IMR-90 (cell line): ENCODE results near the gene SDC3. TPM values are rescaled to one million over a fixed set of nuclear protein-coding genes. Genes with fewer than 3 reads are reported as not detected.

ENCODE experiments used
- ATAC-seq: fragments of 200-7000 bp; cut with Tn5 transposase; 2 replicates; pipeline ENCODE4 v1.9.1; 2020; ENCODE audit warnings: low read depth, mild to moderate bottlenecking, moderate library complexity
- BruUV-seq: library from RNA; stranded (reverse); fragments of 400-500 nt; replicated peaks from 2 replicates; lab custom pipeline; 2021; lab: Mats Ljungman, UMichigan
- CTCF ChIA-PET: fragments of 300-600 bp; formaldehyde crosslinking; extraction: SDS; loops from one replicate; lab custom pipeline; 2021; ENCODE audit warnings: antibody characterized with exemption; lab: Yijun Ruan, JAX
- POLR2A ChIA-PET: fragments of 300-600 bp; sonication (Branson Sonifier 250); formaldehyde crosslinking; loops from one replicate; lab custom pipeline; 2022; ENCODE audit warnings: antibody characterized with exemption; ENCODE audit not compliant: unreplicated experiment; lab: Charles Lee
- DNase-seq: peaks from one replicate; pipeline ENCODE4 v3.0.0; 2013
- H2AFZ ChIP-seq: replicated peaks from 2 replicates; pipeline ENCODE3; 2013; ENCODE audit warnings: low read length, mild to moderate bottlenecking; ENCODE audit not compliant: poor library complexity
- H2AK5ac ChIP-seq: 2 replicates; pipeline ENCODE4 v1.6.1; 2013; ENCODE audit warnings: low read depth, low read length, inconsistent platforms
- H2AK9ac ChIP-seq: replicated peaks from 2 replicates; pipeline ENCODE3; 2013; ENCODE audit warnings: mild to moderate bottlenecking, low read depth, low read length, moderate library complexity; ENCODE audit not compliant: poor library complexity
- H2BK120ac ChIP-seq: 2 replicates; pipeline ENCODE4 v1.6.1; 2013; ENCODE audit warnings: low read depth, low read length, inconsistent platforms
- H2BK15ac ChIP-seq: 3 replicates; pipeline ENCODE4 v1.6.1; 2013; ENCODE audit warnings: low read depth, low read length, inconsistent platforms
- H2BK20ac ChIP-seq: 2 replicates; pipeline ENCODE4 v1.6.1; 2013; ENCODE audit warnings: low read depth, mild to moderate bottlenecking, inconsistent platforms, low read length, moderate library complexity
- H2BK5ac ChIP-seq: 2 replicates; pipeline ENCODE4 v1.6.1; 2013; ENCODE audit warnings: mild to moderate bottlenecking, low read depth, low read length, inconsistent platforms; ENCODE audit not compliant: poor library complexity, severe bottlenecking
- H3K14ac ChIP-seq: replicated peaks from 2 replicates; pipeline ENCODE4 v1.6.1; 2013; ENCODE audit warnings: low read depth, low read length, inconsistent platforms
- H3K18ac ChIP-seq: 2 replicates; pipeline ENCODE4 v1.6.1; 2013; ENCODE audit warnings: low read depth, low read length, control low read depth
- H3K23ac ChIP-seq: 2 replicates; pipeline ENCODE4 v1.6.1; 2013; ENCODE audit warnings: low read depth, low read length, inconsistent platforms
- H3K27ac ChIP-seq: 2 replicates; pipeline ENCODE4 v1.5.1; 2013; ENCODE audit warnings: mild to moderate bottlenecking, control low read depth, low read length; ENCODE audit not compliant: insufficient read depth
- H3K27me3 ChIP-seq: 2 replicates; pipeline ENCODE4 v1.6.1; 2013; ENCODE audit warnings: low read length; ENCODE audit not compliant: control insufficient read depth, insufficient read depth
- H3K36me3 ChIP-seq: 2 replicates; pipeline ENCODE4 v1.6.1; 2013; ENCODE audit warnings: low read length, mixed read lengths; ENCODE audit not compliant: control insufficient read depth, insufficient read depth
- H3K4ac ChIP-seq: 2 replicates; pipeline ENCODE4 v1.6.1; 2013; ENCODE audit warnings: low read depth, low read length, inconsistent platforms
- H3K4me1 ChIP-seq: 2 replicates; pipeline ENCODE4 v1.6.1; 2013; ENCODE audit warnings: low read length, mixed read lengths; ENCODE audit not compliant: control insufficient read depth, insufficient read depth
- H3K4me2 ChIP-seq: 2 replicates; pipeline ENCODE4 v1.6.1; 2013; ENCODE audit warnings: low read depth, mild to moderate bottlenecking, control low read depth, low read length, moderate library complexity
- H3K4me3 ChIP-seq: 2 replicates; pipeline ENCODE4 v1.5.1; 2013; ENCODE audit warnings: low read depth, mild to moderate bottlenecking, control low read depth, low read length, moderate library complexity; ENCODE audit not compliant: insufficient read depth
- H3K56ac ChIP-seq: 2 replicates; pipeline ENCODE4 v1.6.1; 2013; ENCODE audit warnings: low read length, inconsistent platforms; ENCODE audit not compliant: insufficient read depth; ENCODE audit errors: extremely low read depth
- H3K79me1 ChIP-seq, 2 experiments: 2 replicates each; pipeline ENCODE4 v1.6.1; 2013; ENCODE audit warnings: low read length in 2 of 2, inconsistent platforms in 1 of 2, low read depth in 1 of 2
- H3K9ac ChIP-seq: 2 replicates; pipeline ENCODE4 v1.6.1; 2013; ENCODE audit warnings: low read depth, low read length, control low read depth
- H3K9me1 ChIP-seq: 2 replicates; pipeline ENCODE4 v1.6.1; 2013; ENCODE audit warnings: low read length, inconsistent platforms; ENCODE audit not compliant: insufficient read depth
- H3K9me3 ChIP-seq: 2 replicates; pipeline ENCODE4 v1.6.1; 2013; ENCODE audit warnings: low read length; ENCODE audit not compliant: control insufficient read depth, insufficient read depth
- H4K20me1 ChIP-seq: 2 replicates; pipeline ENCODE4 v1.6.1; 2013; ENCODE audit warnings: low read length, inconsistent platforms; ENCODE audit not compliant: insufficient read depth
- H4K5ac ChIP-seq: 2 replicates; pipeline ENCODE4 v1.6.1; 2013; ENCODE audit warnings: mild to moderate bottlenecking, low read depth, low read length, control low read depth
- H4K8ac ChIP-seq, 2 experiments: 2 replicates each; pipeline ENCODE4 v1.6.1; 2013; ENCODE audit warnings: low read depth in 2 of 2, low read length in 2 of 2, control low read depth in 1 of 2, inconsistent platforms in 1 of 2
- H4K91ac ChIP-seq: 2 replicates; pipeline ENCODE4 v1.6.1; 2013; ENCODE audit warnings: low read depth, low read length, inconsistent platforms; ENCODE audit not compliant: insufficient read depth
- BHLHE40 ChIP-seq: fragments of 150-350 bp; IDR thresholded peaks from 2 replicates; pipeline ENCODE4 v1.6.1; 2016; ENCODE audit warnings: mild to moderate bottlenecking, low read depth, low read length
- CEBPB ChIP-seq: IDR thresholded peaks from 2 replicates; pipeline ENCODE4 v1.6.1; 2012; ENCODE audit warnings: low read depth, low read length, improper control_type of control experiment
- CHD1 ChIP-seq: IDR thresholded peaks from 2 replicates; pipeline ENCODE4 v1.6.1; 2012; ENCODE audit warnings: low read depth, low read length, improper control_type of control experiment
- CTCF ChIP-seq: conservative IDR thresholded peaks from 2 replicates; pipeline ENCODE4 v1.5.1; 2012; ENCODE audit warnings: mild to moderate bottlenecking, low read depth, low read length, improper control_type of control experiment
- ELK1 ChIP-seq: fragments of 150-350 bp; IDR thresholded peaks from 2 replicates; pipeline ENCODE4 v1.6.1; 2016; ENCODE audit warnings: low read depth, mild to moderate bottlenecking, low read length, moderate library complexity, borderline replicate concordance
- FOS ChIP-seq: fragments of 150-350 bp; IDR thresholded peaks from 2 replicates; pipeline ENCODE4 v1.6.1; 2016; ENCODE audit warnings: low read depth, low read length
- MAFK ChIP-seq: IDR thresholded peaks from 2 replicates; pipeline ENCODE4 v1.6.1; 2012; ENCODE audit warnings: low read depth, low read length, improper control_type of control experiment
- MAZ ChIP-seq: IDR thresholded peaks from 2 replicates; pipeline ENCODE4 v1.6.1; 2012; ENCODE audit warnings: low read depth, mild to moderate bottlenecking, low read length, improper control_type of control experiment, moderate library complexity, borderline replicate concordance
- MXI1 ChIP-seq: IDR thresholded peaks from 2 replicates; pipeline ENCODE4 v1.6.1; 2012; ENCODE audit warnings: low read depth, mild to moderate bottlenecking, low read length, moderate library complexity, borderline replicate concordance
- NFE2L2 ChIP-seq: fragments of 150-350 bp; IDR thresholded peaks from 2 replicates; pipeline ENCODE4 v1.6.1; 2016; ENCODE audit warnings: low read depth, mild to moderate bottlenecking, low read length
- POLR2A ChIP-seq: IDR thresholded peaks from 2 replicates; pipeline ENCODE4 v1.6.1; 2012; ENCODE audit warnings: mild to moderate bottlenecking, low read depth, low read length
- RAD21 ChIP-seq: IDR thresholded peaks from 2 replicates; pipeline ENCODE4 v1.6.1; 2012; ENCODE audit warnings: low read length, improper control_type of control experiment
- RCOR1 ChIP-seq: IDR thresholded peaks from 2 replicates; pipeline ENCODE4 v1.6.1; 2012; ENCODE audit warnings: mild to moderate bottlenecking, low read length, improper control_type of control experiment; ENCODE audit not compliant: insufficient replicate concordance
- RFX5 ChIP-seq: IDR thresholded peaks from 2 replicates; pipeline ENCODE4 v1.8.0; 2012; ENCODE audit warnings: low read depth, mild to moderate bottlenecking, low read length, moderate library complexity
- SMC3 ChIP-seq: fragments of 150-350 bp; IDR thresholded peaks from 2 replicates; pipeline ENCODE4 v1.6.1; 2016; ENCODE audit warnings: low read depth, mild to moderate bottlenecking, antibody characterized with exemption, low read length, moderate library complexity
- USF2 ChIP-seq: fragments of 150-350 bp; IDR thresholded peaks from 2 replicates; pipeline ENCODE4 v1.6.1; 2017; ENCODE audit warnings: mild to moderate bottlenecking, antibody characterized with exemption, low read length, low read depth
- WGBS, 2 experiments: methylation state at CpG; one replicate each; pipeline versions ENCODE4 v1.1.5 to v1.1.7; 2013; ENCODE audit warnings: missing lambda C conversion rate in 2 of 2; ENCODE audit not compliant: insufficient read length in 1 of 2; ENCODE audit errors: extremely low coverage in 2 of 2; 5-methylcytosine and 5-hydroxymethylcytosine counted together
- dilution Hi-C: fragments of 300-500 bp; cut with HindIII; formaldehyde crosslinking; loops from one replicate; pipeline ENCODE4 v1.14.3; 2018; ENCODE audit warnings: low sequenced_read_pairs; ENCODE audit not compliant: unreplicated experiment
- in situ Hi-C: fragments of 300-500 bp; cut with MboI; formaldehyde crosslinking; loops from 3 replicates; pipeline ENCODE4 v1.14.3; 2019; ENCODE audit warnings: low sequenced_read_pairs, inconsistent platforms, mixed read lengths
- intact Hi-C: fragments of 100-400 bp; cut with micrococcal nuclease; formaldehyde crosslinking; loops from 2 replicates; pipeline ENCODE4 v1.10.0; 2022
- polyA plus RNA-seq, 3 experiments: library from polyadenylated mRNA; depleted of rRNA; stranded (reverse); fragments of >200 nt; gene quantifications; 2 replicates each; pipeline ENCODE4 v1.2.3, GENCODE V29; 2012; ENCODE audit warnings: low replicate concordance in 1 of 3
- total RNA-seq: library from RNA; depleted of rRNA; stranded (reverse); fragments of >200 nt; gene quantifications from 2 replicates; pipeline ENCODE4 v1.2.3, GENCODE V29; 2012

SDC3 gene
- total and polyA plus RNA-seq, 2 of the 4 experiments (the other 2 are of a cell fraction), result 13.1 to 71.5 TPM

GRCh38 chr1:30957560-30958222 is 49.1 kb upstream of the SDC3 start:
- H4K20me1 ChIP-seq, result peaks cover 12% of the 10 kb centered on the region
- no peaks in the 10 kb centered on the region for H3K9me3 ChIP-seq
- DNase-seq (no peak), ATAC-seq (no peak)
- in situ Hi-C loops (no loop called here), dilution Hi-C loops (no loop called here), intact Hi-C loops (loop anchor here (10.0 kb wide), 1 partner anchor 197 kb away; no protein-coding TSS in a partner anchor)
- H2BK120ac ChIP-seq, result no peak overlapping the region
- H3K27me3 ChIP-seq, result no peaks in the 10 kb centered on the region
- H2BK5ac ChIP-seq, result no peak overlapping the region
- peaks cover 9% of the 10 kb centered on the region; the same call in 1 of the 2 replicates for H3K9me1 ChIP-seq
- H3K23ac ChIP-seq, result no peak overlapping the region
- no peak overlapping the region for H3K27ac ChIP-seq
- no peak overlapping the region for H3K4me3 ChIP-seq
- no peak overlapping the region for H3K4me2 ChIP-seq
- peaks cover 7% of the 10 kb centered on the region for H3K4me1 ChIP-seq
- H3K18ac ChIP-seq, result no peak overlapping the region
- no CpG with 5 or more reads among the region's 4 CpGs for WGBS, 2 experiments
- H4K91ac ChIP-seq, result no peak overlapping the region
- no peak overlapping the region for H2AK9ac ChIP-seq
- no peak overlapping the region for H2BK15ac ChIP-seq
- no peak overlapping the region for H3K56ac ChIP-seq
- no peak overlapping the region for H4K8ac ChIP-seq
- ChIA-PET CTCF (interaction anchor here (0.7 kb wide), 1 partner anchor 58 kb away, joined by 3 read pairs; no protein-coding TSS in a partner anchor), POLR2A (no interaction called here)
- peaks cover 47 to 64% of the 10 kb centered on the region in 2 experiments for H3K79me1 ChIP-seq
- H2BK20ac ChIP-seq, result no peak overlapping the region
- TF ChIP-seq MAFK (no peak), ELK1 (no peak), NFE2L2 (no peak), CTCF (no peak), MXI1 (no peak), RAD21 (no peak), SMC3 (no peak), POLR2A (no peak), BHLHE40 (no peak), CHD1 (no peak), RFX5 (no peak), FOS (no peak), MAZ (no peak), CEBPB (no peak), RCOR1 (no peak), USF2 (no peak)
- H3K9ac ChIP-seq, result no peak overlapping the region
- no peak overlapping the region for H4K5ac ChIP-seq
- H3K14ac ChIP-seq, result no peak overlapping the region
- no peak overlapping the region for H2AK5ac ChIP-seq
- peaks cover 31% of the 10 kb centered on the region for H3K36me3 ChIP-seq
- H2AFZ ChIP-seq, result no peak overlapping the region
- H3K4ac ChIP-seq, result no peak overlapping the region
- no TSS peak for BruUV-seq
